Gastrocnemius medialis (tissue), 4 donors: ENCODE measurements around the gene BNC2.

Experiments
- POLR2A ChIP-seq, 2 donors: fragments of 450-650 bp; IDR thresholded peaks; one replicate each; pipeline ENCODE4 v1.6.1; 2017; ENCODE audit warnings: antibody characterized with exemption in 2 of 2, mild to moderate bottlenecking in 2 of 2, moderate library complexity in 2 of 2
- TF ChIP-seq, protein P1 (sequence below), 5 experiments: fragments of 450-650 bp in 3 of 5; fragments of 200-600 bp in 2 of 5; sonication (generic) in 2 of 5; IDR thresholded peaks in 4 of 5; conservative IDR thresholded peaks in 1 of 5; 1 replicate in 4 of 5; 2 replicates in 1 of 5; pipeline ENCODE4 v1.5.1; 2016 to 2019; ENCODE audit warnings: antibody characterized with exemption in 5 of 5, mild to moderate bottlenecking in 3 of 5, moderate library complexity in 3 of 5

- TF ChIP-seq POLR2A (IDR thresholded peaks at IDR 0.05): no peak
- TF ChIP-seq, protein P1, sequence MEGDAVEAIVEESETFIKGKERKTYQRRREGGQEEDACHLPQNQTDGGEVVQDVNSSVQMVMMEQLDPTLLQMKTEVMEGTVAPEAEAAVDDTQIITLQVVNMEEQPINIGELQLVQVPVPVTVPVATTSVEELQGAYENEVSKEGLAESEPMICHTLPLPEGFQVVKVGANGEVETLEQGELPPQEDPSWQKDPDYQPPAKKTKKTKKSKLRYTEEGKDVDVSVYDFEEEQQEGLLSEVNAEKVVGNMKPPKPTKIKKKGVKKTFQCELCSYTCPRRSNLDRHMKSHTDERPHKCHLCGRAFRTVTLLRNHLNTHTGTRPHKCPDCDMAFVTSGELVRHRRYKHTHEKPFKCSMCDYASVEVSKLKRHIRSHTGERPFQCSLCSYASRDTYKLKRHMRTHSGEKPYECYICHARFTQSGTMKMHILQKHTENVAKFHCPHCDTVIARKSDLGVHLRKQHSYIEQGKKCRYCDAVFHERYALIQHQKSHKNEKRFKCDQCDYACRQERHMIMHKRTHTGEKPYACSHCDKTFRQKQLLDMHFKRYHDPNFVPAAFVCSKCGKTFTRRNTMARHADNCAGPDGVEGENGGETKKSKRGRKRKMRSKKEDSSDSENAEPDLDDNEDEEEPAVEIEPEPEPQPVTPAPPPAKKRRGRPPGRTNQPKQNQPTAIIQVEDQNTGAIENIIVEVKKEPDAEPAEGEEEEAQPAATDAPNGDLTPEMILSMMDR (IDR thresholded peaks at IDR 0.05 in 4 of 5, conservative IDR thresholded peaks at IDR 0.05 in 1 of 5): no peak
Measured at GRCh38 chr9:16505199-16505598, 365.3 kb downstream of the BNC2 start.
